ENCODE results near the gene LUZP2. TPM values are rescaled to one million over a fixed set of nuclear protein-coding genes. Genes with fewer than 3 reads are reported as not detected.

Gene LUZP2
- total and polyA plus RNA-seq, 2 of the 8 experiments (the other 6 are each of a cell fraction or from before 2014, with no cell fraction given), result 0.79 to 1.5 TPM

- no peak overlapping the region for H3K18ac ChIP-seq (ENCODE audit: extremely low read depth, low read length)
- no peak overlapping the region for H2BK12ac ChIP-seq (ENCODE audit: low read depth, low read length)
- ChIA-PET POLR2A (ENCODE audit: partially characterized antibody) (no interaction called here), CTCF (ENCODE audit: partially characterized antibody) (interaction anchor here (1.0 kb wide), 1 partner anchor 11 kb away, joined by 3 read pairs; no protein-coding TSS in a partner anchor)
- FAIRE-seq (no peak), DNase-seq (ENCODE audit: low read depth in 1 of 2, low spot score in 2 of 2) (no peak)
- H4K91ac ChIP-seq (replicated peaks; ENCODE audit: insufficient read length, low read length), result no peak overlapping the region
- 93% methylated on average over 5 of the region's 5 CpGs; no CpG with 5 or more reads in 1 of the 2 experiments for WGBS, 2 experiments (ENCODE audit: extremely low coverage in 1 of 2, insufficient coverage in 1 of 2, insufficient read length in 1 of 2, insufficient replicate concordance in 2 of 2, low coverage in 1 of 2, low lambda C conversion rate in 2 of 2, missing lambda C conversion rate in 1 of 2)
- H3K36me3 ChIP-seq (ENCODE audit: control insufficient read depth in 2 of 4, insufficient read depth in 4 of 4, low read length in 3 of 4), result no peaks in the 10 kb centered on the region
- no peaks in the 10 kb centered on the region for H4K20me1 ChIP-seq (replicated peaks in 1 of 2; ENCODE audit: control insufficient read depth in 1 of 2, insufficient read depth in 2 of 2, low read length in 2 of 2)
- H3K23me2 ChIP-seq (ENCODE audit: low read depth, low read length), result no peaks in the 10 kb centered on the region
- no peak overlapping the region for H3K4me2 ChIP-seq (ENCODE audit: insufficient read depth in 1 of 2, low read depth in 2 of 2, low read length in 2 of 2)
- H3K9me3 ChIP-seq (ENCODE audit: insufficient read depth in 2 of 2, low read depth in 1 of 2, low read length in 1 of 2), result no peaks in the 10 kb centered on the region
- H2AK5ac ChIP-seq (ENCODE audit: low read depth, low read length), result no peak overlapping the region
- H3K4ac ChIP-seq (replicated peaks; ENCODE audit: insufficient read length, low read depth, low read length), result no peak overlapping the region
- H3K56ac ChIP-seq (replicated peaks; ENCODE audit: insufficient read length, low read depth, low read length), result no peak overlapping the region
- no peak overlapping the region for H2AFZ ChIP-seq (ENCODE audit: low read length)
- no peak overlapping the region for H2BK15ac ChIP-seq (ENCODE audit: low read length)
- H3K79me2 ChIP-seq (ENCODE audit: control insufficient read depth in 1 of 2, insufficient read depth in 2 of 2, low read length in 2 of 2), result no peaks in the 10 kb centered on the region
- no peak overlapping the region for H3K23ac ChIP-seq (ENCODE audit: insufficient read length)
- no peak overlapping the region for H3K4me3 ChIP-seq (ENCODE audit: extremely low read depth in 1 of 4, insufficient read depth in 2 of 4, low read depth in 3 of 4, low read length in 4 of 4)
- H4K5ac ChIP-seq (ENCODE audit: insufficient read length, low read depth, low read length), result no peak overlapping the region
- no peaks in the 10 kb centered on the region for H3K79me1 ChIP-seq (ENCODE audit: low read depth, low read length)
- H2BK5ac ChIP-seq (ENCODE audit: low read depth, low read length), result no peak overlapping the region
- no peak overlapping the region for H3K9ac ChIP-seq (replicated peaks in 1 of 4; ENCODE audit: extremely low read depth in 1 of 4, low read depth in 3 of 4, low read length in 3 of 4)
- H2BK120ac ChIP-seq (replicated peaks; ENCODE audit: low read depth, low read length), result no peak overlapping the region
- H3K14ac ChIP-seq (ENCODE audit: insufficient read length), result no peak overlapping the region
- H2BK20ac ChIP-seq (ENCODE audit: low read length), result no peak overlapping the region
- H3K4me1 ChIP-seq (replicated peaks in 1 of 4; ENCODE audit: control insufficient read depth in 3 of 4, insufficient read depth in 4 of 4, low read length in 3 of 4), result no peaks in the 10 kb centered on the region
- no peak overlapping the region for H4K8ac ChIP-seq (ENCODE audit: extremely low read depth, insufficient read depth, low read length)
- H3K27me3 ChIP-seq (replicated peaks in 1 of 4; ENCODE audit: control insufficient read depth in 3 of 4, extremely low read depth in 1 of 4, insufficient read depth in 3 of 4, low read length in 3 of 4), result no peaks in the 10 kb centered on the region
- no peak overlapping the region for H3K27ac ChIP-seq (ENCODE audit: low read depth, low read length)
- TF ChIP-seq KDM1A (IDR thresholded peaks at IDR 0.05; ENCODE audit: borderline replicate concordance, low read length) (no peak), CBX5 (IDR thresholded peaks at IDR 0.05; ENCODE audit: low read depth, low read length) (no peak), SIRT6 (IDR thresholded peaks at IDR 0.05; ENCODE audit: low read length) (no peak), TEAD4 (IDR thresholded peaks at IDR 0.05; ENCODE audit: low read depth, low read length) (no peak)
Observed at GRCh38 chr11:24521601-24522000, 24.7 kb downstream of the LUZP2 start.

Data from H1 (cell line).